ENCODE results near the gene TGM2.
A peak's percentile ranks its signal among the peaks of the same experiment; 100 is the strongest.

Gene TGM2

DNA sequence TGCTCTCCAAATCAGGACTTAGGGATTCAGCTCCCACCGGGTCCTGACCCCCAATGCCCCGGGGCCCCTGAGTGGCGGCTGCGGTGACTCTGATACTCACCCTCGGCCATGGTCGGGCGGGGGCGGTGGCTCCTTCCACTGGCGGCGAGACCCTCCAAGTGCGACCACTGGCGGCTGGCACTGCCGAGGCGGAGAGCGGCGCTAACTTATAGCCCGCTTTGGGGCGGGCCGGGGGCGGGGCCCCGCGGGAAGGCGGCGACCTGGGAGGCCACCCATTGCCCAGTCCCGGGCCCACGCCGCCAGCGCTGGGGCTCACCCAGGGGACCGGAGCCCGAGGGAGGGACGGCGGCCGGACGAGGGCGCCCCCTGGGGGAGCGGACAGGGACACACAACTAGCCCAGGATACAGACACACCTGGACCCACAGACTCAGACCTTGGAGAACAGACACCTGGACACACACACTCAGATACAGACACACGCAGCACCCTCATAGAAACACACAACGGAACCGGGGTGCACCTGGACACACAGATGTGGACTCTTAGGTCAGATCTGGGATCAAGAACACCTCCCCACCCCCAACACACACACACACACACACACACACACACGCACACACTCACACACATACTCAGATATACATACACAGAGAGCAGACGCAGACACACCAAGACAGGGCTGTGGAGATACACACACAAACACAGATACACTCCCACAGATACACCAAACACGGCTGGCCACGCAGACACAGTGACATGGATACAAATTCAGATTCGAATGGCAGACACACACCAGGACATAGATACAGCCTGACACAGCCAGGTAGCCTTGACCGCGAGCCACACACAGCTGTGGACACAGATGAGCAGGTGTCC lies at the start of gene TGM2:
Gene TGM2, minus strand, starts transcription at position 182 of the 877 bp plus-strand sequence. Its CDS starts 72 bp downstream, at position 110.
- no peak for DNase-seq (ENCODE audit: low read depth, low spot score)
- CTCF ChIA-PET = interaction anchor here (0.7 to 11.1 kb wide), 28 partner anchors 7 to 121 kb away, joined by 3 to 140 read pairs (median 5); no protein-coding TSS in a partner anchor

GRCh38 chr20:38214256-38215193 lies 49.5 kb upstream of the TGM2 start:
- no peak overlapping the region for H3K4me3 ChIP-seq (ENCODE audit: low read depth, low read length)
- no peak for TF ChIP-seq CTCF (IDR thresholded peaks at IDR 0.05; ENCODE audit: insufficient read depth, low read length, missing control alignments)
- no peak for DNase-seq (ENCODE audit: low read depth, low spot score)
- CTCF ChIA-PET = interaction anchor here (1.5 to 28.8 kb wide), 5 partner anchors 7 to 159 kb away, joined by 3 to 1143 read pairs (median 356); no protein-coding TSS in a partner anchor
- POLR2A ChIA-PET = no interaction called here

More for the DNA sequence above, at the start of gene TGM2:
- POLR2A ChIA-PET = no interaction called here
- peak; percentile 84 for TF ChIP-seq CTCF (IDR thresholded peaks at IDR 0.05; ENCODE audit: insufficient read depth, low read length, missing control alignments)
- H3K4me3 ChIP-seq (ENCODE audit: low read depth, low read length) = peak within 1 kb of the TSS; percentile 49

GRCh38 chr20:38213607-38213940 lies 48.5 kb upstream of the TGM2 start:
- ChIA-PET POLR2A (no interaction called here), CTCF (interaction anchor here (2.6 to 28.8 kb wide), 4 partner anchors 8 to 156 kb away, joined by 14 to 521 read pairs (median 356); no protein-coding TSS in a partner anchor)
- H3K4me3 ChIP-seq (ENCODE audit: low read depth, low read length) = no peak overlapping the region
- TF ChIP-seq CTCF (IDR thresholded peaks at IDR 0.05; ENCODE audit: insufficient read depth, low read length, missing control alignments) = no peak
- no peak for DNase-seq (ENCODE audit: low read depth, low spot score)

DNA sequence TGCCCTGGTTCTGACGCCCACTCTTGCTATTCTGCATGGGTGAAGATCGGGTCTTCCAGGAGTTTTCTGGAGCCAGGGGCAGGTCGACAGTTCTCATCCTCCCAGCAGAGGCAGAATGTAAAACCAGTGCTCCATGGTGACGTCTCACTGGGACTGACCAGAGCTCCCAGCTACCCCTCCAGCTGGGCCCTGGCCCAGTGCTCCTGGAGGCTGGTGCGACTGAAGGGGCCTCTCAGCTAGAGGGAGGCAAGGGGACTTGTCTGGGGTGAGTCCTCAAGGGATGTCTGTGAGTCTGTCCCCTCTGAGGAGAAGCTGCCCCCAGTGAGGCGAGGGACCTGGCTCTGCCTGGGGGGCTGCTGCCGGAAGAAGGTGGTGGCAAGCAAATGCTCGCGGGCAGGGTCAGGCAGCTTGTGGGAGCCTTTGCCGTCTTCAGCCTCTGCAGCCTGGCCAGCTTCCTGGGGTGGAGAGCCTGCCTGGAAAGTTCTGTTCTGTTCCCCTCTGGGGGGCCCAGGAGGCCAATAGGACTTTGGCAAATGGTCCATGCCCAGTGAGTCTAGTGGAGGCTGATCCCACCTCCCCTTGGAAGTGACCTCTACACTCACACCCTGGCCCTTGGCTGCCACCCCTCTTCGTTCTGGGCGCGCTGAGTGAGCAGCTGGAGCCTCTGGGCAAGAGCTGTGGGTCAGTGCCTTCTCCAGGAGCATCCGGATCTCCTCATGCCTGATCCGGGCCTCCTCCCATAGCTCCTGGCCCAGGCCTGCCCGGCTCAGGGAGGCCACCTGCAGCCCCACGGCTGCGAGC lies 47.9 kb upstream of the TGM2 start:
- ChIA-PET CTCF (interaction anchor here (2.6 to 28.8 kb wide), 4 partner anchors 8 to 156 kb away, joined by 14 to 521 read pairs (median 356); no protein-coding TSS in a partner anchor), POLR2A (no interaction called here)
- no peak for TF ChIP-seq CTCF (IDR thresholded peaks at IDR 0.05; ENCODE audit: insufficient read depth, low read length, missing control alignments)
- no peak overlapping the region for H3K4me3 ChIP-seq (ENCODE audit: low read depth, low read length)
- DNase-seq (ENCODE audit: low read depth, low spot score) = no peak

DNA sequence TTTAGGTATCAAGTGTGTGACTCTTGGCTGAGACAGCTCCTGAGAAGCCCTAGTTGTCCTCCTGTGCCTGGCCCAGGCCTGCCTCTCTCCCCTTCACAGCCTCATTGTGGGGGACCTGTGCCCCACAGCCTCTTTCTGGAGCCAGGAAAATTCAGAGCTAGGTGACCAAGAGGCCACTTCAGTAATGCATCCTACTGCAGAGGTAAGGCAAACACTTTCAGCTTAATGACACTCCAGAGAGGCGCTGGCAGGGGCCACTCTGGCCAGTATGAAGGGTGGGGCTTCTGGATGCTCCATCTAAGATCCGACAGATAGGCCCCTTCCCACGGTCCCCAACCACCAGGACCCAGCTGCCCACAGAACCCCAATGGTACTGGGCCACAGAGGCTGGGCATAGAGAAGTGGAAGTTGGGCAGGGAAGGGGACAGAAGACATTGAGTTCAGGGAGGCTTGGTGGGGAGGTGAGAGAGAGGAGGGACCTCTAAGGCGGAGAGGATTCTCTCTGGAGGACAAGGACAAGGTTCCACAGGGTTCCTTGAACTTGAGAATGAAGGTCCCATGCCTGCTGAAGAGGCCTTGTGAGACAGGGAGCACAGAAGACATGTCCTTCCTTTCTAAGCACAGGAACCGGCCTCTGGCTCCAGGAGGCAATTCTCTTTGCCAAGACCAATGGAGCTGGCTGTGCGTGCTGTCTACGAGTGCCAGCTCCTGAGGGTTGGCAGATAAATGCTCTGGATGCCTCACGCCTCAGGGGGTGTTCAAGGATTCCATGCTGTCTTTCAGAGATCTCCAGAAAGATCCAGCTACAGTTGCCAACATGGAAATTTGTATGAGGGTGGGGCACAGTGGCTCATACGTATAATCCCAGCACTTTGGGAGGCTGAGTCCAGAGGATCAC lies 46.4 kb upstream of the TGM2 start:
- ChIA-PET CTCF (interaction anchor here (2.1 to 28.8 kb wide), 5 partner anchors 10 to 154 kb away, joined by 7 to 356 read pairs (median 15); no protein-coding TSS in a partner anchor), POLR2A (no interaction called here)
- no peak for TF ChIP-seq CTCF (IDR thresholded peaks at IDR 0.05; ENCODE audit: insufficient read depth, low read length, missing control alignments)
- DNase-seq (ENCODE audit: low read depth, low spot score) = no peak
- no peak overlapping the region for H3K4me3 ChIP-seq (ENCODE audit: low read depth, low read length)
